SK-N-SH treated with all-trans-retinoic acid at 6 μM for 48 hours (cell line): ENCODE results near the gene SYNPO2.

ENCODE experiments used
- ATAC-seq: fragments of 200-7000 bp; cut with Tn5 transposase; 3 replicates; pipeline ENCODE4 v1.9.1; 2020; ENCODE audit warnings: mild to moderate bottlenecking, moderate library complexity
- ARNTL ChIP-seq: fragments of 450-650 bp; formaldehyde crosslinking; IDR thresholded peaks from 2 replicates; pipeline ENCODE4 v1.5.0; 2020; ENCODE audit warnings: low read depth, mild to moderate bottlenecking, moderate library complexity, borderline replicate concordance
- BACH2 ChIP-seq: fragments of 250-450 bp; sonication (Bioruptor Pico); IDR thresholded peaks from 2 replicates; pipeline ENCODE4 v1.9.0; 2021; ENCODE audit warnings: mild to moderate bottlenecking, borderline replicate concordance
- CSDC2 ChIP-seq: fragments of 250-450 bp; sonication (Bioruptor Pico); IDR thresholded peaks from 2 replicates; pipeline ENCODE4 v1.5.0; 2020; ENCODE audit warnings: mild to moderate bottlenecking, moderate library complexity
- CSRNP3 ChIP-seq: fragments of 250-450 bp; sonication (Bioruptor Pico); IDR thresholded peaks from 2 replicates; pipeline ENCODE4 v1.5.1; 2021; ENCODE audit warnings: mild to moderate bottlenecking, moderate library complexity
- ESRRG ChIP-seq: fragments of 250-450 bp; sonication (Bioruptor Pico); IDR thresholded peaks from 2 replicates; pipeline ENCODE4 v1.6.1; 2021; ENCODE audit warnings: mild to moderate bottlenecking
- GLIS3 ChIP-seq: fragments of 250-450 bp; sonication (Bioruptor Pico); IDR thresholded peaks from 2 replicates; pipeline ENCODE4 v1.5.0; 2020; ENCODE audit warnings: mild to moderate bottlenecking, moderate library complexity
- ISL1 ChIP-seq: fragments of 250-450 bp; sonication (Bioruptor Pico); IDR thresholded peaks from 2 replicates; pipeline ENCODE4 v2.1.2; 2022; ENCODE audit warnings: mild to moderate bottlenecking, moderate library complexity
- POU6F1 ChIP-seq: fragments of 250-450 bp; sonication (Bioruptor Pico); IDR thresholded peaks from 2 replicates; pipeline ENCODE4 v1.8.0; 2021; ENCODE audit warnings: low read depth, mild to moderate bottlenecking, moderate library complexity, borderline replicate concordance
- PPARA ChIP-seq: fragments of 250-450 bp; sonication (Bioruptor Pico); IDR thresholded peaks from 2 replicates; pipeline ENCODE4 v1.5.0; 2020; ENCODE audit warnings: mild to moderate bottlenecking, borderline replicate concordance
- RARB ChIP-seq: fragments of 250-450 bp; sonication (Bioruptor Pico); IDR thresholded peaks from 2 replicates; pipeline ENCODE4 v1.8.0; 2021; ENCODE audit warnings: mild to moderate bottlenecking, moderate library complexity
- TOX ChIP-seq: fragments of 250-450 bp; sonication (Bioruptor Pico); IDR thresholded peaks from 2 replicates; pipeline ENCODE4 v1.8.0; 2021; ENCODE audit warnings: mild to moderate bottlenecking, moderate library complexity, borderline replicate concordance
- ZC3H10 ChIP-seq: fragments of 250-450 bp; sonication (Bioruptor Pico); IDR thresholded peaks from 2 replicates; pipeline ENCODE4 v1.5.1; 2021; ENCODE audit warnings: mild to moderate bottlenecking, moderate library complexity
- ZFP3 ChIP-seq: fragments of 250-450 bp; sonication (Bioruptor Pico); IDR thresholded peaks from 2 replicates; pipeline ENCODE4 v1.5.0; 2020; ENCODE audit warnings: mild to moderate bottlenecking, moderate library complexity
- ZNF565 ChIP-seq: fragments of 450-650 bp; formaldehyde crosslinking; conservative IDR thresholded peaks from 2 replicates; pipeline ENCODE4 v1.5.0; 2020; ENCODE audit warnings: low read depth, mild to moderate bottlenecking, moderate library complexity
- ZNF70 ChIP-seq: fragments of 450-650 bp; formaldehyde crosslinking; IDR thresholded peaks from 2 replicates; pipeline ENCODE4 v1.5.0; 2020; ENCODE audit warnings: mild to moderate bottlenecking, moderate library complexity
- ZNF8 ChIP-seq: fragments of 450-650 bp; formaldehyde crosslinking; IDR thresholded peaks from 2 replicates; pipeline ENCODE4 v1.5.0; 2020; ENCODE audit warnings: mild to moderate bottlenecking, moderate library complexity
- TF ChIP-seq, protein P1 (sequence below): fragments of 250-450 bp; sonication (Bioruptor Pico); IDR thresholded peaks from 2 replicates; pipeline ENCODE4 v1.5.0; 2020; ENCODE audit warnings: mild to moderate bottlenecking, moderate library complexity
- TF ChIP-seq, protein P2 (sequence below): fragments of 250-450 bp; sonication (Bioruptor Pico); IDR thresholded peaks from 2 replicates; pipeline ENCODE4 v1.8.0; 2020; ENCODE audit warnings: mild to moderate bottlenecking, moderate library complexity, borderline replicate concordance

Gene SYNPO2

DNA sequence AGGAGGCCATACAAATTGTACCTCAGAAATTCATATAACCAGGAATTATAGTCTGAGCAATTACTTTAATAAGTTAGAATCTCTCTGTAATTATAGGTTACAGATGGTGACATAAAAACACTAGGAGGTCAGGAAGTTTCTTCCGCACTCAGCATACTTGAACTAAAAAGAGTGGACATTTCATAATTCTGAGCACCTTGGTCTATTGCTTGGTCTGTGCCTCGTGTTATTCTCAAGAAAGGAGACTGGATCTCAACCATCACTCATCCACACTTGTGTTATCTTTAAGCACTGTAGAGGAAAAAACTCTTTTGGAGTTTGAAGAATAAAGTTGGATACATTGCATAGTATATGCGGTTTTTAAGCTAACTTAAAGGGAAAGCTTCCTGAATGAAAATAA lies 91.1 kb downstream of the SYNPO2 start:
- TF ChIP-seq ZNF70 (CRISPR knock-in tag) = no peak
- no peak for TF ChIP-seq CSRNP3
- no peak for TF ChIP-seq CSDC2 (CRISPR knock-in tag)
- no peak for TF ChIP-seq ZNF565 (CRISPR knock-in tag)
- no peak for TF ChIP-seq TOX (CRISPR knock-in tag)
- TF ChIP-seq, protein P1, sequence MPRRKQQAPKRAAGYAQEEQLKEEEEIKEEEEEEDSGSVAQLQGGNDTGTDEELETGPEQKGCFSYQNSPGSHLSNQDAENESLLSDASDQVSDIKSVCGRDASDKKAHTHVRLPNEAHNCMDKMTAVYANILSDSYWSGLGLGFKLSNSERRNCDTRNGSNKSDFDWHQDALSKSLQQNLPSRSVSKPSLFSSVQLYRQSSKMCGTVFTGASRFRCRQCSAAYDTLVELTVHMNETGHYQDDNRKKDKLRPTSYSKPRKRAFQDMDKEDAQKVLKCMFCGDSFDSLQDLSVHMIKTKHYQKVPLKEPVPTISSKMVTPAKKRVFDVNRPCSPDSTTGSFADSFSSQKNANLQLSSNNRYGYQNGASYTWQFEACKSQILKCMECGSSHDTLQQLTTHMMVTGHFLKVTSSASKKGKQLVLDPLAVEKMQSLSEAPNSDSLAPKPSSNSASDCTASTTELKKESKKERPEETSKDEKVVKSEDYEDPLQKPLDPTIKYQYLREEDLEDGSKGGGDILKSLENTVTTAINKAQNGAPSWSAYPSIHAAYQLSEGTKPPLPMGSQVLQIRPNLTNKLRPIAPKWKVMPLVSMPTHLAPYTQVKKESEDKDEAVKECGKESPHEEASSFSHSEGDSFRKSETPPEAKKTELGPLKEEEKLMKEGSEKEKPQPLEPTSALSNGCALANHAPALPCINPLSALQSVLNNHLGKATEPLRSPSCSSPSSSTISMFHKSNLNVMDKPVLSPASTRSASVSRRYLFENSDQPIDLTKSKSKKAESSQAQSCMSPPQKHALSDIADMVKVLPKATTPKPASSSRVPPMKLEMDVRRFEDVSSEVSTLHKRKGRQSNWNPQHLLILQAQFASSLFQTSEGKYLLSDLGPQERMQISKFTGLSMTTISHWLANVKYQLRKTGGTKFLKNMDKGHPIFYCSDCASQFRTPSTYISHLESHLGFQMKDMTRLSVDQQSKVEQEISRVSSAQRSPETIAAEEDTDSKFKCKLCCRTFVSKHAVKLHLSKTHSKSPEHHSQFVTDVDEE = no peak
- TF ChIP-seq, protein P2, sequence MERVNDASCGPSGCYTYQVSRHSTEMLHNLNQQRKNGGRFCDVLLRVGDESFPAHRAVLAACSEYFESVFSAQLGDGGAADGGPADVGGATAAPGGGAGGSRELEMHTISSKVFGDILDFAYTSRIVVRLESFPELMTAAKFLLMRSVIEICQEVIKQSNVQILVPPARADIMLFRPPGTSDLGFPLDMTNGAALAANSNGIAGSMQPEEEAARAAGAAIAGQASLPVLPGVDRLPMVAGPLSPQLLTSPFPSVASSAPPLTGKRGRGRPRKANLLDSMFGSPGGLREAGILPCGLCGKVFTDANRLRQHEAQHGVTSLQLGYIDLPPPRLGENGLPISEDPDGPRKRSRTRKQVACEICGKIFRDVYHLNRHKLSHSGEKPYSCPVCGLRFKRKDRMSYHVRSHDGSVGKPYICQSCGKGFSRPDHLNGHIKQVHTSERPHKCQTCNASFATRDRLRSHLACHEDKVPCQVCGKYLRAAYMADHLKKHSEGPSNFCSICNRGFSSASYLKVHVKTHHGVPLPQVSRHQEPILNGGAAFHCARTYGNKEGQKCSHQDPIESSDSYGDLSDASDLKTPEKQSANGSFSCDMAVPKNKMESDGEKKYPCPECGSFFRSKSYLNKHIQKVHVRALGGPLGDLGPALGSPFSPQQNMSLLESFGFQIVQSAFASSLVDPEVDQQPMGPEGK (CRISPR knock-in tag) = no peak
- no peak for TF ChIP-seq ISL1 (CRISPR knock-in tag)
- TF ChIP-seq ESRRG (CRISPR knock-in tag) = no peak
- no peak for TF ChIP-seq ARNTL (CRISPR knock-in tag)

GRCh38 chr4:118981171-118981838 lies 92.7 kb downstream of the SYNPO2 start:
- ATAC-seq = peak; percentile 28

More for the DNA sequence above, 91.1 kb downstream of the SYNPO2 start:
- no peak for ATAC-seq

GRCh38 chr4:118981839-118982381 lies 93.3 kb downstream of the SYNPO2 start:
- TF ChIP-seq BACH2 (CRISPR knock-in tag) (no peak), TOX (CRISPR knock-in tag) (no peak), RARB (no peak), ZNF70 (CRISPR knock-in tag) (no peak), ZFP3 (CRISPR knock-in tag) (no peak), CSDC2 (CRISPR knock-in tag) (no peak), GLIS3 (CRISPR knock-in tag) (no peak), ARNTL (CRISPR knock-in tag) (no peak)
- TF ChIP-seq, protein P1 = no peak
- ATAC-seq = peak; percentile 86

More at GRCh38 chr4:118981171-118981838, 92.7 kb downstream of the SYNPO2 start:
- no peak for TF ChIP-seq ZC3H10 (CRISPR knock-in tag)
- TF ChIP-seq, protein P1 = no peak
- no peak for TF ChIP-seq GLIS3 (CRISPR knock-in tag)
- TF ChIP-seq RARB = no peak
- no peak for TF ChIP-seq PPARA (CRISPR knock-in tag)
- TF ChIP-seq POU6F1 (CRISPR knock-in tag) = no peak
- TF ChIP-seq ZNF8 = no peak
- TF ChIP-seq CSDC2 (CRISPR knock-in tag) = no peak
